ENCODE measurements around the gene MYRIP.
"Not testable (repeated sequence)": the region's sequence is repeated elsewhere in the genome, so short reads cannot be mapped to it uniquely, and the experiment has no call there.

The MYRIP gene

GRCh38 chr3:39809181-39809994 is at the start of gene MYRIP:
Gene MYRIP, plus strand, starts transcription at chr3:39809609. Its CDS starts 91,208 bp downstream, at chr3:39900817.
- DNase-seq (ENCODE audit: low spot score), result no peak

- no peak for DNase-seq (ENCODE audit: low spot score)
Measured at GRCh38 chr3:39760325-39760724, 49.1 kb upstream of the MYRIP start.

GRCh38 chr3:39762537-39763070 is 46.8 kb upstream of the MYRIP start:
- DNase-seq (ENCODE audit: low spot score), result no peak

GRCh38 chr3:39763390-39763789 is 46.0 kb upstream of the MYRIP start:
- no peak for DNase-seq (ENCODE audit: low spot score)

GRCh38 chr3:39765575-39765974 is 43.8 kb upstream of the MYRIP start:
- no peak for DNase-seq (ENCODE audit: low spot score)

GRCh38 chr3:39766433-39766832 is 43.0 kb upstream of the MYRIP start:
- DNase-seq (ENCODE audit: low spot score), result no peak

- DNase-seq (ENCODE audit: low spot score), result not testable (repeated sequence)
Measured at GRCh38 chr3:39766909-39767308, 42.5 kb upstream of the MYRIP start.

GRCh38 chr3:39778168-39778567 is 31.2 kb upstream of the MYRIP start:
- peak; percentile 17 for DNase-seq (ENCODE audit: low spot score)

GRCh38 chr3:39779511-39780230 is 29.7 kb upstream of the MYRIP start:
- DNase-seq (ENCODE audit: low spot score), result no peak

- no peak for DNase-seq (ENCODE audit: low spot score)
Measured at GRCh38 chr3:39780352-39780751, 29.1 kb upstream of the MYRIP start.

GRCh38 chr3:39781025-39781424 is 28.4 kb upstream of the MYRIP start:
- DNase-seq (ENCODE audit: low spot score), result no peak

GRCh38 chr3:39781632-39782031 is 27.8 kb upstream of the MYRIP start:
- DNase-seq (ENCODE audit: low spot score), result no peak

- DNase-seq (ENCODE audit: low spot score), result no peak
Measured at GRCh38 chr3:39783680-39784079, 25.7 kb upstream of the MYRIP start.

- DNase-seq (ENCODE audit: low spot score), result no peak
Measured at GRCh38 chr3:39784922-39785321, 24.5 kb upstream of the MYRIP start.

GRCh38 chr3:39788128-39788883 is 21.1 kb upstream of the MYRIP start:
- no peak for DNase-seq (ENCODE audit: low spot score)

- no peak for DNase-seq (ENCODE audit: low spot score)
Measured at GRCh38 chr3:39791603-39792002, 17.8 kb upstream of the MYRIP start.

GRCh38 chr3:39794880-39795279 is 14.5 kb upstream of the MYRIP start:
- no peak for DNase-seq (ENCODE audit: low spot score)

- DNase-seq (ENCODE audit: low spot score), result no peak
Measured at GRCh38 chr3:39801216-39801615, 8.2 kb upstream of the MYRIP start.

- DNase-seq (ENCODE audit: low spot score), result peak; percentile 8
Measured at GRCh38 chr3:39802486-39802885, 6.9 kb upstream of the MYRIP start.

GRCh38 chr3:39803956-39804355 is 5.5 kb upstream of the MYRIP start:
- no peak for DNase-seq (ENCODE audit: low spot score)

- no peak for DNase-seq (ENCODE audit: low spot score)
Measured at GRCh38 chr3:39804951-39805350, 4.5 kb upstream of the MYRIP start.

GRCh38 chr3:39805650-39806049 is 3.8 kb upstream of the MYRIP start:
- no peak for DNase-seq (ENCODE audit: low spot score)

Data from NAMALWA (cell line).